Hematopoietic multipotent progenitor cell treated with erythropoietin and hydrocortisone succinate and interleukin-3 and kit ligand, for 17 days (in vitro differentiated cells): ENCODE measurements around the gene ARPC1A.

Experiments used
- DNase-seq: peaks from one replicate; pipeline ENCODE4 v3.0.0-alpha.2; 2015; ENCODE audit warnings: low spot score

ARPC1A gene

GRCh38 chr7:99410635-99411034 lies 84.9 kb downstream of the ARPC1A start:
- no peak for DNase-seq

- peak; percentile 44 for DNase-seq
These were observed 89.9 kb downstream of the ARPC1A start for GRCh38 chr7:99415513-99416127.
